Chondrocyte (in vitro differentiated cells): ENCODE results near the gene SLC25A47. TPM values are rescaled to one million over a fixed set of nuclear protein-coding genes. Genes with fewer than 3 reads are reported as not detected.
"Not testable (repeated sequence)": the region's sequence is repeated elsewhere in the genome, so short reads cannot be mapped to it uniquely, and the experiment has no call there.

Source experiments
- DNase-seq: peaks from one replicate; pipeline ENCODE4 v3.0.0; 2021; ENCODE audit warnings: mixed read lengths, low spot score
- H3K27ac Mint-ChIP-seq: one replicate; pipeline ENCODE4 v1.8.0; 2021; ENCODE audit warnings: mild to moderate bottlenecking, moderate library complexity, mixed read lengths; ENCODE audit not compliant: unreplicated experiment
- H3K27me3 Mint-ChIP-seq: 2 replicates; pipeline ENCODE4 v1.8.0; 2021; ENCODE audit warnings: low read depth, mixed read lengths
- H3K36me3 Mint-ChIP-seq: 2 replicates; pipeline ENCODE4 v1.8.0; 2021; ENCODE audit warnings: low read depth, mixed read lengths
- H3K4me1 Mint-ChIP-seq: 2 replicates; pipeline ENCODE4 v1.8.0; 2021; ENCODE audit warnings: low read depth, mild to moderate bottlenecking, mixed read lengths
- H3K4me3 Mint-ChIP-seq: one replicate; pipeline ENCODE4 v1.8.0; 2021; ENCODE audit warnings: mild to moderate bottlenecking, moderate library complexity, mixed read lengths; ENCODE audit not compliant: unreplicated experiment
- H3K9me3 Mint-ChIP-seq: 2 replicates; pipeline ENCODE4 v1.8.0; 2021; ENCODE audit warnings: low read depth, mixed read lengths
- total RNA-seq: library from RNA; stranded (reverse); gene quantifications from 3 replicates; pipeline ENCODE4 v1.2.1, GENCODE V29; 2021
- TF ChIP-seq, protein P1 (sequence below): fragments of 200-600 bp; sonication (generic); IDR thresholded peaks from 2 replicates; pipeline ENCODE4 v1.5.0; 2021; ENCODE audit warnings: antibody characterized with exemption, mild to moderate bottlenecking, moderate library complexity

The SLC25A47 gene
- total RNA-seq, 1 donor from 2014 or later: not detected

DNA sequence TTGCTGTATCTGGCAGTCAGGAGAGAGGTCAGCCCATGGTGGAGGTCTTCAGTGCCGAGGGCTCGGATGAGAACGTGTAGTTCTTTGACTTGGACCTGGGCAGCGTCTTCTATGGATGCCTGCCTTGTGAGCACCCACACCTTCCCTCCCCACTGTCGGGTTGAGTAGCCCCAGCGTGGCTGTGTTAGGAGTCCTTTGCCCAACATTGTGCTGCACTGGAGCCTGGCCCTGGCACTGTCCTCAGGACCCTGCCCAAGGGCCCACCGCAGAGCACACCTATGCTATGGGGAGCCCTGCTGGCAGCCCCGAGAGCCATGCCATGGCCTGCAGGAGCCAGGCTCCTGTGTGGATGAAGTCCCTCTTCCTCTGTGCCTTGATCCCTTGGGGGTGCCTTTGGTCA is 43.6 kb upstream of the SLC25A47 start:
- H3K4me3 Mint-ChIP-seq: no peak overlapping the region
- peak overlapping the region; percentile 81 for H3K27ac Mint-ChIP-seq
- peaks cover 2% of the 10 kb centered on the region for H3K36me3 Mint-ChIP-seq
- H3K9me3 Mint-ChIP-seq: no peaks in the 10 kb centered on the region
- H3K4me1 Mint-ChIP-seq: peaks cover 52% of the 10 kb centered on the region
- TF ChIP-seq, protein P1, sequence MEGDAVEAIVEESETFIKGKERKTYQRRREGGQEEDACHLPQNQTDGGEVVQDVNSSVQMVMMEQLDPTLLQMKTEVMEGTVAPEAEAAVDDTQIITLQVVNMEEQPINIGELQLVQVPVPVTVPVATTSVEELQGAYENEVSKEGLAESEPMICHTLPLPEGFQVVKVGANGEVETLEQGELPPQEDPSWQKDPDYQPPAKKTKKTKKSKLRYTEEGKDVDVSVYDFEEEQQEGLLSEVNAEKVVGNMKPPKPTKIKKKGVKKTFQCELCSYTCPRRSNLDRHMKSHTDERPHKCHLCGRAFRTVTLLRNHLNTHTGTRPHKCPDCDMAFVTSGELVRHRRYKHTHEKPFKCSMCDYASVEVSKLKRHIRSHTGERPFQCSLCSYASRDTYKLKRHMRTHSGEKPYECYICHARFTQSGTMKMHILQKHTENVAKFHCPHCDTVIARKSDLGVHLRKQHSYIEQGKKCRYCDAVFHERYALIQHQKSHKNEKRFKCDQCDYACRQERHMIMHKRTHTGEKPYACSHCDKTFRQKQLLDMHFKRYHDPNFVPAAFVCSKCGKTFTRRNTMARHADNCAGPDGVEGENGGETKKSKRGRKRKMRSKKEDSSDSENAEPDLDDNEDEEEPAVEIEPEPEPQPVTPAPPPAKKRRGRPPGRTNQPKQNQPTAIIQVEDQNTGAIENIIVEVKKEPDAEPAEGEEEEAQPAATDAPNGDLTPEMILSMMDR: no peak
- H3K27me3 Mint-ChIP-seq: no peaks in the 10 kb centered on the region
- no peak for DNase-seq

DNA sequence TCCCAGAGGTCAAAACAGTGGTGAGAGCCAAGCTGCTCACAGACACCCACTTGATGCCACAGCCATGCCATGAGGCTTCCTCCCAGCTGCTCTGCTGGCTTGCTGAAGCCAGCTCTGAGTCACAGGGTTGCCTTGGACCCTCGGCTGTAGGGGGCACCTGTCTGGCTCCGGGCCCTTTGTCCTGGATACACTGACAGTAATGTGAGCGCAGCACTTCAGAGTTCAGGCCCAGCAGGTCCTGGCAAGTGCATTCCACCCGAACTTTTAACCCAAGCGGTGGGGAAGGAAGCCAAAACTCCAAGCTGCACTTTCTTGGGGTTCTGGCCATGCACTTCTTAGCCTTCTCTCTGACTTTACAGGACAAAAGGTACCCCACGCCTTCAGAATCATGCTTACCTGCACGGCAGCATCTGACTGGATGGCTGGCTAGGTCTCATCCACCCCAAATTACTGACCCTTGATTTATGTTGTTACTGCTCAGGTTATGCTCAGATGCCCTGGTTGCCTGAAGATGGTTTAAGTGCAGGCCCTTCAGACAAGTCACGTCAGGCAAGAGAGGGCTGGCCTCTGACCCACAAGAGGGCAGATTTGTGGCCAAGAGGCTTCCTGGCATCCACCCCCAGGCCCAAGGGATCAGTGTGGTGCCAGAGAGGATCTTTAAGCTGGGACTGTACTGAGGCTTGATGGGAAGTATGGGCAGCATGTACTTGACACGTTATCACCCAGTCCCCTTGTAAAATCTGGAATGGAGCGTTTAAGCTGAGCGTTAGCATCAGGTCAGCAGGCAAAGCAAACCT is 41.7 kb upstream of the SLC25A47 start:
- Mint-ChIP-seq H3K27ac (no peak overlapping the region), H3K4me1 (peaks cover 51% of the 10 kb centered on the region), H3K36me3 (peaks cover 2% of the 10 kb centered on the region), H3K27me3 (no peaks in the 10 kb centered on the region), H3K4me3 (no peak overlapping the region), H3K9me3 (no peaks in the 10 kb centered on the region)
- TF ChIP-seq, protein P1: no peak
- no peak for DNase-seq

DNA sequence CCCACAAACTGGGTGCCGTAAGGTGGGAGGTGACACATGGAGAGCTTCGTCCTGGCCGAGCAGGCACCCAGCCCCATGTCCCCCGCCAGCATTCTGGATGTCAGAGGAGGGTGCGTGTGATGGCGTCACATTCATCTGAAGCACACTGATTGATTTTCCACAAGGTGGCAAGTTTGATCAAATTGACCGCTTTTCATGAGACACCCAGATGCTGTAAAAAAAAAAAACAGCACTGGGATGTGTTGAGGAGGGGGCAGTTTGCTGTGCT is 41.1 kb upstream of the SLC25A47 start:
- no peak overlapping the region for H3K27ac Mint-ChIP-seq
- H3K9me3 Mint-ChIP-seq: no peaks in the 10 kb centered on the region
- peaks cover 2% of the 10 kb centered on the region for H3K36me3 Mint-ChIP-seq
- peaks cover 51% of the 10 kb centered on the region for H3K4me1 Mint-ChIP-seq
- no peaks in the 10 kb centered on the region for H3K27me3 Mint-ChIP-seq
- DNase-seq: no peak
- TF ChIP-seq, protein P1: no peak
- H3K4me3 Mint-ChIP-seq: no peak overlapping the region

DNA sequence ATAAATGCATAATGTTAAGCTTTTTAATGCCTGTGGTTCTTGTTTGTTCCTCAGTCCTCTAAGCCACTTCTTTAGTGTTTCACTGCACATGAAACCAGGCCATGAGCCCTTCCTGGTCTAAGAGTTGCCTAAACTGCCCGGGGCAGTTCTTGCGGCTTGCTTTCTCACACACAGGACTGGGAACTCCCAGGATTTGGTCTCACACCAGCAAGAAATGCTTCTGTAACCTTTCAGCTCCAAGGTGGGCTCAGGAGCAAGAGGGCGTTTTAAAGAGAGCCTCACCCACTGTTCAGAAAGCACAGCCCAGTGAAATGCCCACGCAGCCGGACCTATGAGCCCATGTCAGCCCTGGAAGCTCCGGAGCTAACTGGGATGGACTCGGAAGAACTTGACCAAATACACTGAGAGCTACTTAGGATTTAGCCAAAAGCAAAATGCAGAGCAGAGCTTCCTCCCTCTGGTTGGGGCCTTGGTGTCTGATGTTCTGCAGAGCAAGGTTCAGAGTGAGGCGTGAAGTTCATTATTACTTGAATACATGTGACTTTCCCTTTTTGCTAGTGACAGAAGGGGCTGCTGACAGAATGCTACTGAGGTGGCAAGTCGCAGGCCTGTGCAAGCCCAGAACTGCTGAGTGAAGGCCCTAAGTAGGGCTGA is 40.2 kb upstream of the SLC25A47 start:
- Mint-ChIP-seq H3K4me3 (no peak overlapping the region), H3K4me1 (peaks cover 47% of the 10 kb centered on the region), H3K27ac (peak overlapping the region; percentile 65)

DNA sequence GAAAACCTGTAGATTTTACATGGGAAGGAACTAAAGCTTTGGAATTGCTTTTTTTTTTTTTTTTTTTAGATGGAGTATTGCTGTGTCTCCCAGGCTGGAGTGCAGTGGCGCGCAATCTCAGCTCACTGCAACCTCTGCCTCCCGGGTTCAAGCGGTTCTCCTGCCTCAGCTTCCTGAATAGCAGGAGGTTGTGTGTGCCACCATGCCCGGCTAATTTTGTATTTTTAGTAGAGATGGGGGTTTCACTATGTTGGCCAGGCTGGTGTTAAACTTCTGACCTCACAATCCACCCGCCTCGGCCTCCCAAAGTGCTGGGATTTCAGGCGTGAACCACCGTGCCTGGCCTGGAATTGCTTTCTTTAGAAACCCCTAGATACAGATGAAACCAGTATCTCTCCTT is 39.7 kb upstream of the SLC25A47 start:
- H3K4me3 Mint-ChIP-seq, DNase-seq, H3K36me3 Mint-ChIP-seq, H3K9me3 Mint-ChIP-seq, H3K27me3 Mint-ChIP-seq: not testable (repeated sequence)
- Mint-ChIP-seq H3K4me1 (peaks cover 42% of the 10 kb centered on the region), H3K27ac (peak overlapping the region; percentile 5)

More for the DNA sequence above, 40.2 kb upstream of the SLC25A47 start:
- no peak for DNase-seq
- H3K36me3 Mint-ChIP-seq: no peaks in the 10 kb centered on the region
- H3K9me3 Mint-ChIP-seq: no peaks in the 10 kb centered on the region
- no peaks in the 10 kb centered on the region for H3K27me3 Mint-ChIP-seq
- TF ChIP-seq, protein P1: no peak
